ENCODE measurements around the gene E2F4. TPM values are rescaled to one million over a fixed set of nuclear protein-coding genes. Genes with fewer than 3 reads are reported as not detected.

Gene E2F4
- total RNA-seq, 1 donor from 2014 or later = 64.3 TPM

GRCh38 chr16:67230809-67231660, 39.1 kb downstream of the E2F4 start:
- H3K27ac Mint-ChIP-seq (ENCODE audit: unreplicated experiment) = no peak overlapping the region
- TF ChIP-seq CTCF (IDR thresholded peaks at IDR 0.05; ENCODE audit: partially characterized antibody, unreplicated experiment) = no peak
- peaks cover 11% of the 10 kb centered on the region for H3K27me3 Mint-ChIP-seq (ENCODE audit: unreplicated experiment)
- no peaks in the 10 kb centered on the region for H3K36me3 Mint-ChIP-seq (ENCODE audit: unreplicated experiment)
- no peak overlapping the region for H3K4me3 Mint-ChIP-seq (ENCODE audit: unreplicated experiment)
- H3K4me1 Mint-ChIP-seq (ENCODE audit: low read depth, unreplicated experiment) = peaks cover 9% of the 10 kb centered on the region
- no peak for DNase-seq
- peaks cover 3% of the 10 kb centered on the region for H3K9me3 Mint-ChIP-seq (ENCODE audit: unreplicated experiment)

- H3K27ac Mint-ChIP-seq (ENCODE audit: unreplicated experiment) = no peak overlapping the region
- peaks cover 3% of the 10 kb centered on the region for H3K27me3 Mint-ChIP-seq (ENCODE audit: unreplicated experiment)
- H3K9me3 Mint-ChIP-seq (ENCODE audit: unreplicated experiment) = no peaks in the 10 kb centered on the region
- TF ChIP-seq CTCF (IDR thresholded peaks at IDR 0.05; ENCODE audit: partially characterized antibody, unreplicated experiment) = no peak
- H3K4me3 Mint-ChIP-seq (ENCODE audit: unreplicated experiment) = no peak overlapping the region
- no peak for DNase-seq
- H3K4me1 Mint-ChIP-seq (ENCODE audit: low read depth, unreplicated experiment) = no peaks in the 10 kb centered on the region
- H3K36me3 Mint-ChIP-seq (ENCODE audit: unreplicated experiment) = no peaks in the 10 kb centered on the region
Measured at GRCh38 chr16:67233596-67233995, 41.6 kb downstream of the E2F4 start.

DNA sequence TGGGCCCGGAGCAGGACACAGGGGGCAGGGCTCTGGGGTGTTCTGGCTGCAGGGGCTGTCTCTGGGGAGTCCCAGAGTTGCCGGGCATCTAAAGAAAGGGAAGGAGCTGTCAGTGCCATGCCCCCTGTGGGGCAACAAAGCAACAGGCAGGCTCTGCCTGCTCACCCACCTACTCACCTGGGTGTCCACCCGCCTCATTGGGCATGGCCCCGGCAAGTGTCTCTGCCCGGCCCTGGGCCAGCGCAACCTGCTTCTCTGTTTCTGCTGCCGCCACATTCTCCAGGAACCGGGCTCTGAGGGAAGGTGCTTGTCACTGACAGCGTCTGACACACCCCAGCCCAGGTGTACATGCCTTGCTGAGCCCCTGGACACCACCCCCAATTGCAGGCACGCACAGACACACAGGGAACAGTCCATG, 42.2 kb downstream of the E2F4 start:
- H3K4me3 Mint-ChIP-seq (ENCODE audit: unreplicated experiment) = no peak overlapping the region
- H3K4me1 Mint-ChIP-seq (ENCODE audit: low read depth, unreplicated experiment) = no peaks in the 10 kb centered on the region
- H3K36me3 Mint-ChIP-seq (ENCODE audit: unreplicated experiment) = no peaks in the 10 kb centered on the region

DNA sequence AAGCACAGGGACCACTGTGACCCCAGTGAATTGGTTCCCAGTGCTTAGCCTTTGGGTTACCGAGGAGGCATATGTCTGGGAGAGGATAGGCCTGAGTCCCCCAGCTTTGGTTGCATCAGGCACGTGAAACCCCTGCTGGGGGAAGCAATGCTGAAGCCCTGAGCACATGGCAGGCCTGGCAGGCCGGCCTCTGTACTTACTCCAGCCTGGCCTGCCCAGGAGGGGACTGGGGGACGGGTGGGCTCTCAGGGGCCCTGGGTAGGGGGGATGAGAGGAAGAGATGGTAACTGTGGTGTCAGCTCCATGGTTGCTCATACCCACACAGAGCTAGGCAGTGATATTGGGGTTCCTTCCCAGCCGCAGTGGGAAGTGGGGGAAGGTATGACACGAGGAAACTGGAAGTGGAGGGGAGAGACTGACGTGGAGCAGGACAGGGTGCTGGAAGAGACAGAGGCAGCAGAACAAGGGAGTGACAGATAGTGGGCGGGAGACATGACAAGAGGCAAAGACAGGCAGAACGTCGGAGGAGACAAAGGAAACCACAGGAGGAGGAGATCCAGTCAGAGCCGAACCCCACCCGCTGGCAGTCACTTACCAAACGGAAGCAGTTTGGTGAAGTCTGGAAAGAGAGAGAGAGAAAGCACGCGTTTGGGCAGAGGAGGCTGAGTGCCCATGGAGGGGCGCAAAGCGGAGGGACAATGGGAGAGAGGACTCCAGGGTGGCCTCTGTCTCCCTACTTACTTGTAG, 44.0 kb downstream of the E2F4 start:
- Mint-ChIP-seq H3K9me3 (ENCODE audit: unreplicated experiment) (no peaks in the 10 kb centered on the region), H3K36me3 (ENCODE audit: unreplicated experiment) (no peaks in the 10 kb centered on the region), H3K4me3 (ENCODE audit: unreplicated experiment) (peak overlapping the region; percentile 74), H3K27ac (ENCODE audit: unreplicated experiment) (peak overlapping the region; percentile 23), H3K4me1 (ENCODE audit: low read depth, unreplicated experiment) (no peaks in the 10 kb centered on the region), H3K27me3 (ENCODE audit: unreplicated experiment) (peaks cover 5% of the 10 kb centered on the region)
- TF ChIP-seq CTCF (IDR thresholded peaks at IDR 0.05; ENCODE audit: partially characterized antibody, unreplicated experiment) = no peak
- DNase-seq = no peak

More for the DNA sequence above, 42.2 kb downstream of the E2F4 start:
- Mint-ChIP-seq H3K27ac (ENCODE audit: unreplicated experiment) (no peak overlapping the region), H3K27me3 (ENCODE audit: unreplicated experiment) (peaks cover 3% of the 10 kb centered on the region), H3K9me3 (ENCODE audit: unreplicated experiment) (no peaks in the 10 kb centered on the region)
- no peak for TF ChIP-seq CTCF (IDR thresholded peaks at IDR 0.05; ENCODE audit: partially characterized antibody, unreplicated experiment)
- no peak for DNase-seq

All from glutamatergic neuron (in vitro differentiated cells).